Activated T-cell treated with anti-CD3 and anti-CD28 coated beads, Interleukin-2, amount 50 U/mL, for 48 hours (primary cell): ENCODE results near the gene FAIM.
"Not testable (repeated sequence)": the region's sequence is repeated elsewhere in the genome, so short reads cannot be mapped to it uniquely, and the experiment has no call there.

ENCODE experiments used
- DNase-seq, 2 experiments: peaks; one replicate each; pipeline ENCODE4 v3.0.0-alpha.2; 2020

FAIM gene, protein sequence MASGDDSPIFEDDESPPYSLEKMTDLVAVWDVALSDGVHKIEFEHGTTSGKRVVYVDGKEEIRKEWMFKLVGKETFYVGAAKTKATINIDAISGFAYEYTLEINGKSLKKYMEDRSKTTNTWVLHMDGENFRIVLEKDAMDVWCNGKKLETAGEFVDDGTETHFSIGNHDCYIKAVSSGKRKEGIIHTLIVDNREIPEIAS

DNA sequence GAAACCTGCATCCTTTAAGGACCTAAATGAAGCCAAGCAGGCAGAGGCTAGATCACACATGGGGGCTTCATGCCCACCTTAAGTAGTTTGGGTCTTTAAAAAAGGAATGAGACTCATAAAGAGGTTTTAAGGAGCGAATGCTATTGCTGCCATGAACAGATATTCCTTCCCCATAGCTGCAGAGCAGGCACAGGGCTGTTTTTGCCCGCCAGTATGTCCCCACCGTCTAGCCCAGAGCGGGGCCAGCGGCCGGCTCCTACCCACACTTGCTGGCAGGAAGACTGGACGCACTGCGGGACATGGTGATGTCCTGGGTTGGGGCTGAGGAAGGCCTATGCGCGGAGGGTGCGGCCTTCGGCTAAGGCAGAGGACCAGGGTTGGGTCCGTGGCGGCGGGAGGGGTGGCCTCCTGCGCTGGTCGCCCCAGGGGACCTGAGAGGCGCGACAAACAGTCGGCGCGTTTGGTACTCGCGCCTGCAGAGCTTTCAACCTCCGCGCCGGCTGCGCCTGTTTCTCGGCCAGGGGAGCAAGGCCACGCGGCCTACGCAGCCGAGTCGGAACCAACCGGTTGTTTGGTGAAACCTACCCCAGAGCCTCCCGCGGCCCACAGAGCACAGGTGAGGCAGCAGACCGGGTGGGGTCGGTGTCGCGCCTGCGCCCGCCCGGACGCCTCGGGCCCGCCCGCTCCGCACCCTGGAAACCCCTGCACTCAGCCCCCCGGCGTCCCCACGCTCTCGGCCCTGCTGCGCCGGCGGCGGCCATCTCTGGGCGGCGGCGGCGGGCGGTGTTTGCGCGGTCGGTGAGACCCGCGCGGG, at the start of gene FAIM:
Gene FAIM (plus strand): TSS at position 450 of the 814 bp plus-strand sequence. CDS start 10,956 bp downstream, outside the sequence.
- DNase-seq: peak; percentile 75 to 82

DNA sequence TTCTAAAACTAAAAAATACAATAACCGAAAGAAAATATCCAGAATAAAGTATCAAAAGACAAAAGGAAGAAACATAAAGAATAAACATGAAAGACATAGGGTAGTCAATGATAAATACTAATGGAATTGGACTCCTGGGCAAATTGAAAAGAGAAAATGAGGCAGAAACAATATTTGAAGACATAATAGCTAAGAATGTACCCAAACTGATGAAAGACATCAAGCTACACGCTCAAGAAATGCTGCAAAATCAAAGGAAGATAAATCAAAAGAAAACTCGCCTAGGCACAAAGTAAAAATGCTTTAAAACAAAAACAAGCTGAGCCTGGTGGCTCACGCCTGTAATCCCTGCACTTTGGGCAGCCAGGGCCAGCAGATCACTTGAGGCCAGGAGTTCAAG, 49.4 kb upstream of the FAIM start:
- no peak for DNase-seq

GRCh38 chr3:138560501-138560900, 48.1 kb upstream of the FAIM start:
- DNase-seq: no peak

DNA sequence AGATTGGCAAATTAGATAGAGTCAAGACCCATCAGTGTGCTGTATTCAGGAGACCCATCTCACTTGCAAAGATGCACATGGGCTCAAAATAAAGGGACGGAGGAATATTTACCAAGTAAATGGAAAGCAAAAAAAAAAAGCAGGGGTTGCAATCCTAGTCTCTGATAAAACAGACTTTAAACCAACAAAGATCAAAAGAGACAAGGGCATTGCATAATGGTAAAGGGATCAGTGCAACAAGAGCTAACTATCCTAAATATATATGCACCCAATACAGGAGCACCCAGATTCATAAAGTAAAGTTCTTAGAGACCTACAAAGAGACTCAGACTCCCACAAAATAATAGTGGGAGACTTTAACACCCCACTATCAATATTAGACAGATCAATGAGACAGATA, 45.7 kb upstream of the FAIM start:
- DNase-seq: not testable (repeated sequence)

DNA sequence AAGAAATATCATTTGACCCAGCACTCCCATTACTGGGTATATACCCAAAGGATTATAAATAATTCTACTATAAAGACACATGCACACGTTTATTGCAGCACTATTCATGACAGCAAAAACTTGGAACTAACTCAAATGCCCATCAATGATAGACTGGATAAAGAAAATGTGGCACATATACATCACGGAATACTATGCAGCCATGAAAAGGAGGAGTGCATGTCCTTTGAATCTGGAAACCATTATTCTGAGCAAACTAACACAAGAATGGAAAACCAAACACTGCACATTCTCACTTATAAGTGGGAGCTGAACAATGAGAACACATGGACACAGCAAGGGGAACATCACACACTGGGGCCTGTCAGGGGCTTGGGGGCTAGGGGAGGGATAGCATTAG, 42.3 kb upstream of the FAIM start:
- not testable (repeated sequence) for DNase-seq

- no peak for DNase-seq
Measured at GRCh38 chr3:138567403-138567802, 41.2 kb upstream of the FAIM start.

DNA sequence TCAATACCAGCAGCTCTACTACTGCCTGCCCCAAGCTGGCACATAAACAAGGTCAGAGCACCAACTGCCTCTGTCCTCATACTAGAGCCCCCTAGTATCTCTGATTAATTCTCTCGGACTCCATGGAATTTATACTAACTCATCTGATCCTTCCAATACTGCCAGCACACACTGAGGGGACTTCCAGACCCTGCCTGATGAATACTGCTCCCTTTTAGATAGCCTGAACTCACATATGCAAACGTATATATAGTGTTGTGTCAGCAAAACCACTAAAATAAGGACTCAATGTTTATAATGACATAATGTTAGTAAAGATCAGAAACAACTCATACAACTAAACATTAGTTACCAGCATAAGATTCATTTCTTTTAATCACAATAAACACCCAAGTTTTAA, 39.5 kb upstream of the FAIM start:
- no peak for DNase-seq

DNA sequence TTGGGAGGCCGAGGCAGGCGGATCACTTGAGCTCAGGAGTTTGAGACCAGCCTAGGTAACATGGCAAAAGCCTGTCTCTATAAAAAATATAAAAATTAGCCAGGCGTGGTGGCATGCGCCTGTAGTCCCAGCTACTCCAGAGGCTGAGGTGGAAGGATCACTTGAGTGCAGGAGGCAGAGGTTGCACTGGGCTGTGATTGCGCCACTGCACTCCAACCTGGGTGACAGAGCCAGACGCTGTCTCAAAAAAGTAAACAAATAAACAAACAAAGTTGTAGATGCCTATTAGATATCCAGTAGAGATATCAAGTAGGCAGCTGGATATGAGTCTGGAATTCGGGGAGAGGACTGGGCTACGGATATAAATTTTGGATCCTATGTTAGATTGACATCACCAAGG, 38.9 kb upstream of the FAIM start:
- DNase-seq: not testable (repeated sequence)

DNA sequence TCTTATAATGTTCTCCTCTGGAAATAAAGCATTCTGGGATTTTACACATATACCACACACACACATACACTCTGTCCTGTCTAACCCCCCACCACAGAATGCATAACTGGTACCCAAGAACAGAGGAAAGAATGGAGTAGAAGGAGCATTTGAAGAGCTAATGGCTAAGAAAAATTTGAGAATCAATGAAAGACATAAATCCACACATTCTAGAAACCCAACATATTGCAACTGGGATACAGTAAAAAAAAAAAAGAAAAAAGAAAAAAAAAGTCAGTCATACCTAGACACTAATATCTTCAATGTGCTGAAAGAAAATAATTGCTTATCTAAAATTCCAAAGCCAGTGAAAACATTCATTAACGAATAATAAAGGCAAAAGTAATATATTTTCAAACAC, 35.4 kb upstream of the FAIM start:
- no peak for DNase-seq

- no peak for DNase-seq
Measured at GRCh38 chr3:138578141-138578540, 30.4 kb upstream of the FAIM start.

DNA sequence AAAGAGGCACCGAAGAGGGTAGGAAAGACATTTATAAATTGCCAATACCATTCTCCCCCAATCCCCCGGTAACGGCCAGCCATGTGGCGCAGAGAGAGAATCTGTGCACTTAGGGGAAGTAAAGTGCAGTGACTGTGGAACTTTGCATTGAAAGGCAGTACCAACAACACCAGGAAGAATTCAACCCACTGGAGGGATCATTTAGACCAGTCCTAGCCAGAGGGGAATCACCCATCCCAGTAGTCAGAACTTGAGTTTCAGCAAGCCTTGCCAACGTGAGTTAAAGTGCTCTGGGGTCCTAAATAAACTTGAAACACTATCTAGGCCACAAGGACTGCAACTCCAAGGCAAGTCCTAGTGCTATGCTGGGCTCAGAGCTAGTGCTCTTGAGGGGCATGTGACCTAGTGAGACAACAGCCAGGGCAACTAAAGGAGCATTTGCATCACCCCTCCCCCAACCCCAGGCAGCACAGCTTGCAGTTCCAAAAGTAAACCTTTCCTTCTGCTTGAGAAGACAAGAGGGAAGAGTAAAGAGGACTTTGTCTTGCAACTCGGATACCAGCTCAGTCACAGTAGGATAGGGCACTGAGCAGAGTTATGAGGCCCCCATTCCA, 29.5 kb upstream of the FAIM start:
- no peak for DNase-seq

- no peak for DNase-seq
Measured at GRCh38 chr3:138587374-138587773, 21.2 kb upstream of the FAIM start.

DNA sequence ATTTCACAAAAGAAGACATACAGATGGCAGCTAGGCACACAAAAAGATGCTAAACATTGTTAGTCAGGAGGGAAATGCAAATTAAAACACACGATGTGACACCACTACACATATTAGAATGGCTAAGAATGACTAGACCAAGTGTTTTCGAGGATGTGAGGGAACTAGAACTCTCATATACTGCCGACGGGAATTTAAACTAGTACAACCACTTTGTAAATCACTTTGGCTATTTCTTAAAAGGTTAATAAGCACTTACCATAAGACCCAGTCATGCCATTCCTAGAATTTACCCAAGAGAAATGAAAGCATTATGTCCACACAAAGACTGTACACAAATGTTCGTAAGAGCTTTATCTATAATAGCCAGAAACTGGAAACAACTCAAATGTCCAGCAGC, 20.1 kb upstream of the FAIM start:
- DNase-seq: no peak

GRCh38 chr3:138591392-138591791, 17.2 kb upstream of the FAIM start:
- no peak for DNase-seq

DNA sequence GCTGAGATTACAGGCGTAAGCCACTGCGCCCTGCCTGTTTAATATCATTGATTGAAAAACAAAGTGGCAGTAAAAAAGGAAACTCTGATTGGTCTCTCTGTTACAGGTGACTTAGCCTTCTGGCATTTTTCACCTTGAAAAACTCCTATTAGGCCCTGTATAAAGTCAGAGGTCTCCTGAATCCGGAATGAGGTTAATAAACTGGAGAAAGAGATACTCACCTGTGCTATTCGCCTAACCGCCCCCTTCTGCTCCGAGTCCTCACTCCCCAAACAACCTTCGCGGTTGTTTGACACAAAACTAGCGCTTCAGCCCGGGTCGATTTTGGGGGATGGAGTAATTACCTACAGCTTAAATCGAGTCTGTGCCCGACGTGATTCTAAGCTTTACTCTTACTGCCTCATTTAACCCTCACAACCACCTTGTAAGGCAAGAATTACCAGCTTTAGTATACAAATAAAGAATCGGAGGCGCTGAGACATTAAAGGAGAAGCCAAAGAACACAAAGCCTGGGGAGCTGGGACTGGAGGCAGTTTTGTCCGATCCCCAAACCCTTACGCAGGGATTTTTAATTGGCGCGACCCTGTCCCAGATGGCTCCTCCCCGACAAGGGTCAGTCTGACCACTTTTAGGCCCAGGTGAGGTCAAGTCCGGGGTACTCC, 15.0 kb upstream of the FAIM start:
- DNase-seq: peak in 1 of 2 experiments; percentile 37

GRCh38 chr3:138594150-138594934, 14.2 kb upstream of the FAIM start, which contains the start of gene CEP70:
Gene CEP70 (minus strand): TSS chr3:138594260. CDS start chr3:138572927, 21,333 bp downstream.
- peak; percentile 89 to 91 for DNase-seq

GRCh38 chr3:138594935-138595610, 13.5 kb upstream of the FAIM start:
- DNase-seq: no peak

GRCh38 chr3:138597186-138597976, 11.2 kb upstream of the FAIM start:
- DNase-seq: not testable (repeated sequence)

- no peak for DNase-seq
Measured at GRCh38 chr3:138598534-138598933, 10.0 kb upstream of the FAIM start.

DNA sequence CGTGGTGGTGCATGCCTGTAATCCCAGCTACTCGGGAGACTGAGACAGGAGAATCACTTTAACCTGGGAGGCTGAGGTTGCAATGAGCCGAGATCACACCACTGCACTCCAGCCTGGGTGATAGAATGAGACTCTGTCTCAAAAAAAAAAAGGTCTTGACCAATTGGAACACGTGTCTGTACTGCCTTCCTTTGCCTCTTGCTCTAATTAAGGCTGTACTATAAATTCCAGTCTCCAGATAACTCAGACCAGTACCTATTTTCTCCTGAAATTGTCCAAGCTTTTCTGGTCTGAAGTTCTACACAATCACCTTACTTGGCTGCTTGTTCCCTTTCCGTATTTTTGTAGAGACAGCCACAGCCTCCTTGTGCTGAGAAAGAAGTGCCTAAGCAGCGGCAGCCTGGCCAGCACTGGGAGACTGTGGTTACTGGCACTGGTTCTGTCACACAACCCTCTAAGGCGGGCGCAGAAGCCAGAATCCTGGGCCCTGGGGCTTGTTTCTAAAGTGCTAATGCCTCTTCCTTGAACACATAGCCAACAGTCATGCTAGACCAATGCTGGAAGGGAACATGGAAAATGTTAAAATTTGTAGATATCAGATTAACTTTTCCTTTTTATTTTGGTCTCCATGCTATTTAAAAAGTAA, 8.3 kb upstream of the FAIM start:
- DNase-seq: no peak
